Right lobe of liver (tissue), 4 donors: Measurements from ENCODE around the gene UTP14C.

Experiments
- POLR2A ChIP-seq: fragments of 450-650 bp; IDR thresholded peaks from one replicate; pipeline ENCODE4 v1.6.1; 2017; ENCODE audit warnings: antibody characterized with exemption, mild to moderate bottlenecking
- TF ChIP-seq, protein P1 (sequence below), 4 donors: fragments of 200-600 bp in 3 of 4; fragments of 450-650 bp in 1 of 4; IDR thresholded peaks; one replicate each; pipeline versions ENCODE4 v1.5.1 to v1.8.0; 2016 to 2022; ENCODE audit warnings: antibody characterized with exemption in 4 of 4, mild to moderate bottlenecking in 2 of 4
- donor health status: DM: no; HTN: no; CAD: no.
- donor health status: DM: no; HTN: no; CAD: no.
- donor health status: DM: no; HTN: yes; CAD: no.

DNA sequence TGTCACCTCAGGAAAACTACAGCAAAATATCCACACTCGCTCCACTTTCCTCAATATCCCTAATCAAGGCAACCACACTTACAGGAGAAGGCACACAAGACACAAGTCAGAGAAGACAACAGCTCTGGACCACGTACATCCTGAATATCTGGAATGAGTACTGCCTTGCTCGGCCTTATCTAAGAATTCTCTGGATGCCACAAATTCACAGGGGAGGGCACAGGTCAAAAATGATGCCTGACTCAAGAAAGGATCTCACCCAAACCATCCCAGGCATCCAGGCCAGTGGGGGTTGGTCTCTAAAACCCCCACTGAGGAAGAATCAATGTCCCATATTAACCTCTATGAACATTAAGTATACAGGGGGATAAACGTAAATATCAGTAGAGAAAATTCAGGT is 43.1 kb upstream of the UTP14C start:
- TF ChIP-seq, protein P1, sequence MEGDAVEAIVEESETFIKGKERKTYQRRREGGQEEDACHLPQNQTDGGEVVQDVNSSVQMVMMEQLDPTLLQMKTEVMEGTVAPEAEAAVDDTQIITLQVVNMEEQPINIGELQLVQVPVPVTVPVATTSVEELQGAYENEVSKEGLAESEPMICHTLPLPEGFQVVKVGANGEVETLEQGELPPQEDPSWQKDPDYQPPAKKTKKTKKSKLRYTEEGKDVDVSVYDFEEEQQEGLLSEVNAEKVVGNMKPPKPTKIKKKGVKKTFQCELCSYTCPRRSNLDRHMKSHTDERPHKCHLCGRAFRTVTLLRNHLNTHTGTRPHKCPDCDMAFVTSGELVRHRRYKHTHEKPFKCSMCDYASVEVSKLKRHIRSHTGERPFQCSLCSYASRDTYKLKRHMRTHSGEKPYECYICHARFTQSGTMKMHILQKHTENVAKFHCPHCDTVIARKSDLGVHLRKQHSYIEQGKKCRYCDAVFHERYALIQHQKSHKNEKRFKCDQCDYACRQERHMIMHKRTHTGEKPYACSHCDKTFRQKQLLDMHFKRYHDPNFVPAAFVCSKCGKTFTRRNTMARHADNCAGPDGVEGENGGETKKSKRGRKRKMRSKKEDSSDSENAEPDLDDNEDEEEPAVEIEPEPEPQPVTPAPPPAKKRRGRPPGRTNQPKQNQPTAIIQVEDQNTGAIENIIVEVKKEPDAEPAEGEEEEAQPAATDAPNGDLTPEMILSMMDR (IDR thresholded peaks at IDR 0.05): no peak
- no peak for TF ChIP-seq POLR2A
